HUDEP-2 (cell line): Measurements from ENCODE around the gene BAIAP2L1.
"Not testable (repeated sequence)": the region's sequence is repeated elsewhere in the genome, so short reads cannot be mapped to it uniquely, and the experiment has no call there.

Source experiments
- DNase-seq, 76 experiments: peaks; one replicate each; lab custom pipeline; 2025; ENCODE audit not compliant: unreplicated experiment in 76 of 76; lab: John Stamatoyannopoulos, UW

Gene BAIAP2L1

DNA sequence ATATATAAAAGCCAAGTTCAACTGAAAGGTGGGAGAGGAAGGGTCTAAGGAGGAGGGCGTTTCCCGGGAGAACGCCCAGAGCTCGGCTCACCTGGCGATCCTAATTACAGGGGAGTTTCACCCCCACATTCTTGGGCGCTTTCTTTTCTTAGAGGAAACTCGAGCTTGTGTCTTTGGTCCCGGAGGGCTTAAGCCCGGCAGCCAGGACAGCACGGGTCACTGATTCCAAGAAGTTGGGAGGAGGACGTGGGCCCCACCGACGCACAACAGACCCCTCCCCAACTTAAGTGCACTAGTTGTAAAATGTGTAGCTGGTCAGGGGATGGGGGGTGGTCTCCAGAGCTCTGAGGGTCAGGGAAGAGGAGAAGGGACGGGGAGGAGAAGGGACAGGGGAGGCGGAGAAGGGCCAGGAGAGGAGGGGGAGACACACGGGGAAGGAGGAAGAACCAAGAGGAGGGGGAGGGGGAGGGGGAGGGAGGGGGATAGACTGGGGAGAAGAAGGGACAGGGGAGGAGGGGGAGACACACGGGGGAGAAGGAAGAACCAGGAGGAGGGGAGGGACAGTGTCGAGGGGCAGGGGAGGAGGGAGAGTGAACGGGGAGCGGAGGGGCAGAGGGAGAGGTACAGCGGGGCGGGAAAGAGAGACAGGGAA, 874 bp downstream of the BAIAP2L1 start:
- no peak for DNase-seq

DNA sequence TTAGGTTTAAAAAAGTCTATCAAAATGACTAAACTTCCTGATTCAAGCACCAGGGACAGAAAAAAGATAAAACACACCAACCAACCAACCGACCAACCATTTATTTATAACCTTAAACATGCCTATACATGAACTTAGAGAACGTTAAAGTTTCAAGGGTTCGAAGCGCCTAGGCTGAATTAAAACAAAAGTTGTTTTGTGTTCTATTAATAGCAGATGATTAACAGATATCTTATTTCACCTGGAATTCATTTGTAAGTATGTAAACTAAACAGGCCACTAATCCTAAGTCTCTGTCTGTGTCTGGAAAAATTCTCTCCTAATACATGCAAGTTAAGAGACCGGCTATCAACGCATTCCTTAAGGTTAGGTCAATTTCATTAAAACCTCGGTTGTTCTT, 1.4 kb downstream of the BAIAP2L1 start:
- DNase-seq: no peak

DNA sequence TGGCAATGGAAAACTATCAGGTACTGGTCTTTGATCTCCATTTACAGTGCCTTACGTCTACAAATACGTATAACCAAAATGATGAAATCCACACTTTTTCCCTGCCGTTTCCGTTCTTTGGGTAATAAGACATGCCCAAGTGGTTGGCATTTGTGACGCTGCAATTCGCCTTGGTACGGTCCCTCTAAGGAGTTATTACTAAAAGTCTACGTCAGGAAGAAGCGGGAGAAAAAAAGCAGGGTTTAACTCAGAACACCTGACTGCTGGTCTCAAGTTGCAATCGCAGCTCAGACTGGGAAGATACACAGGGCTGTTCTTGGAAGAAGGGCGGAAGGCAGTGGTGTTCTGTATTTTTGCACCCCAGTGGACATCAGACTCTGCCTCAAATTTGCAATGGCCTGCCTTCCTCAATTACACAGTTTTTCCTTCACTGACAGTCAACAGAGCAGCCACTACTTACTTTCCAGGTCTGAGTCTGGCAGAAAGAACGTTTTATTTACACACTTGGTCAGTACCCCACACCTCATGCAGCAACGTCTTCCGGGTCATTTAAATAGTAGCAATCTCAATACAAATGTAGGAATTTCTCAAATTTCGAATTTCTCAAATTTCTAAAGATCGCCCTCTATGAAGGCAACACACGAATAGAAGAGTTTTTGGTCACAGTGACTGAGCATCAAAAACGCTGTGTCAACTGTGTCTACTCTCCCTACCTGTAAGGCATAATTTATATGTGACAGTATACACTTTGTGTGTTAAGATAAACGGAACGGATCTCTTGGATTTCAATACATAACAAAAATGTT, 2.1 kb downstream of the BAIAP2L1 start:
- no peak for DNase-seq

DNA sequence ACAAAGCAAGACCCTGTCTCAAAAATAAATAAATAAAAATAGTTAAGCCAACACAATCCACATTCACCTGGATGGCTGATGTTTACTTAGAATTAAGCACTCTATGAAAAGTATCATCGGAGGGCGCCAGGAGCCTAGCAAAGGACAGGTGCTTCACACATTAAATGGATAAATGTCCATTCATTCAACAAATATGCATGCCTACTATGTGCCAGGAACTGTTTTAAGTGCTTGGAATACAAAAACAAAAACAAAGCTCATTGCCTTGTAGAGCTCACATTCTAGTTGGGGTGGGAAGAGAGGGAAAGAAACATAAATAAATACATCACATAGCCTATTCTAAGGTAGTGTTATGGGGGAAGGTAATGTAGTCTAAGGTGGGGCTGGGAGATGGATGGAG, 4.1 kb downstream of the BAIAP2L1 start:
- DNase-seq: no peak

DNA sequence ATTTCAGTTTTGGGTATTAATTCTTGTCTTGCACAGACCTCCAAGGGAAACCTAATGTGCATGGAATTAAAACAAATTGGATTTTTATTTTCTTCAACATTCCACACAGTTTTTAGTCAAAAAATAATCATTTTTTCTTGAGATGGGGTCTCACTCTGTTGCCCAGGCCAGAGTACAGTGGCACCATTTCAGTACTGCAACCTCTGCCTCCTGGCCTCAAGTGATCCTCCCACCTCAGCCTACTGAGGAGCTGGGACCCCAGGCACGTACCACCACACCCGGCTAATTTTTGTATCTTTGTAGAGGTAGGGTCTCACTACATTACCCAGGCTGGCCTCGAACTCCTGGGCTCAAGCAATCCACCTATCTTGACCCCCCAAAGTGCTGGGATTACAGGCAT, 4.9 kb downstream of the BAIAP2L1 start:
- no peak for DNase-seq

DNA sequence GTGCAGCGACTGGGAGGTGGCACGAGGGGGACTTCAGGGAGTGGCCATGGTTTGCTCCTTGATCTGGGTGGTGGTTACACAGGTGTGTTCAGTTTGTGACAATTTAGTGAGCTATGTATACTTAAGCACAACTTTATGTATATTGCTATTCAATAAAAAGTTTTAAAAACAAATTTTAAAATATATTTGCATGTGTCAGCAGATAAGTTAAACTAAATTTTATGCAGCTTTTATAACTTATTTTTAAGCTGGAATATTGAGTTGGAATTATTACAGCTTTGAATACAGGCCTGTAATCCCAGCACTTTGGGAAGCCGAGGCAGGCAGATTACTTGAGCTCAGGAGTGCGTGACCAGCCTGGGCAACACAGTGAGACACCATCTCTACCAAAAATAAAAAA, 5.4 kb downstream of the BAIAP2L1 start:
- no peak for DNase-seq

DNA sequence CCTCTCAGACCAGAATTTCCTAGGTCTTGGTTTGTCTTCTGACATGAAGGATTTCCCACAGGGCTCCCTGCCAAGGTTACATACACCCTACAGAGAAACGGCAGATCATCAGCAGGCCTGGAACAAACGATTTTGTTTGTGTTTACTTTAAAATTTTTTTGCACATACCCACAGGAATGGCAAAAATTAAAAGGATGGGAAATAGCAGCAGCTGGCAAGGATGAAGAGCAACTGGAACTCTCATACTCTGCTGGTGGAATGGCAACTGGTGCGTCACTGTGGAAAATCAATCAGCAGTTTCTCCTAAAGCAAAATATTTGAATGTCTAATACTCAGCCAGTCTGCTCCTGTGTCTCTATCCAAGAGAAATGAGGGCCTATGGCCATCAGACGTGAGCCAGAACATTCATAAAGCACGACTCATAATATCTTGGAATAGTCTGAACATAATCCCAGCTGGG, 6.5 kb downstream of the BAIAP2L1 start:
- no peak for DNase-seq

DNA sequence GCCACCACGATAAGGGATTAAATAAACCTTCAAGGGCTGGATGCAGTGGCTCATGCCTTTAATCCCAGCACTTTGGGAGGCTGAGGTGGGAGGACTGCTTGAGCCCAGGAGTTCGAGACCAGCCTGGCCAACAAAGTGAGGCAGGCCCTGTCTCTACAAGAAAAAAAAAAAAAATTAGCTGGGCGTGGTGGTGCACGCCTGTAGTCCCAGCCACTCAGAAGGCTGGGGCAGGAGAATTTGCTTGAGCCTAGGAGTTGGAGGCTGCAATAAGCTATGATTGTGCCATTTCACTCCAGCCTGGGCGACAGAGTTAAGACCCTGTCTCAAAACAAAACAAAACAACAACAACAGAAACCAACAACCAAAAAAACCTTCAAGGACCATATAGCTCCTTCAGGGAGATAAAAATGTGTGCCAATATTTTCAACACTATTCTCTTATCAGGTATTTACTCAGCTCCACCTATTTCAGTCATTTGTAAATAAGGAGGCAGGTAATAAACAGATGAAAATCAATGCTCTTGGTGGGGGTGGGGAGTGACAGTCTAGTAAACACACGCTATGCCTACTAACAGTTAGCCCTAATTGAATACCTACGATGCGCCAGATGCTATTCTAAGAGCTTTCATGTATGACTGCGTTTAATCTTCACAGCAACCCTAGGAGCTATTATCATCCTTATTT, 13.2 kb downstream of the BAIAP2L1 start:
- no peak for DNase-seq

DNA sequence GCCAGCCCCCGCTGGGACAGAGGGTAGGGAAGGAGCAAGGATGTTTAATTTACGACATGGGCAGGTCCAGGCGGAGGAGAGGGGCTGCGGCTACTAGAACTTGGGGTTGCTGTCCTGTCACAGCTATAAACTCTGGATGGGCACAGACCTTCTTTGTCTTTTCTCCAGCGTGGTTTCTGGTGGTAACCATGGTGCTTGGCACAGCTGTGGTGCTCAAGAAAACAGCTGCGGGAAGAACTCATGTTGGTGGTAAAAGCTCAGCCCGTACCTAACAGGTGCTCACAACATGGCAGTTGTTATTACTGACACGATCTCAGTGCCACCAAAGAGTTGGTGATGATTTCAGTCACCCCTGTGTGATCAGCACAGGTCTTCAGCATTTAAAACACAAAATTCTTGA, 13.8 kb downstream of the BAIAP2L1 start:
- DNase-seq: no peak

DNA sequence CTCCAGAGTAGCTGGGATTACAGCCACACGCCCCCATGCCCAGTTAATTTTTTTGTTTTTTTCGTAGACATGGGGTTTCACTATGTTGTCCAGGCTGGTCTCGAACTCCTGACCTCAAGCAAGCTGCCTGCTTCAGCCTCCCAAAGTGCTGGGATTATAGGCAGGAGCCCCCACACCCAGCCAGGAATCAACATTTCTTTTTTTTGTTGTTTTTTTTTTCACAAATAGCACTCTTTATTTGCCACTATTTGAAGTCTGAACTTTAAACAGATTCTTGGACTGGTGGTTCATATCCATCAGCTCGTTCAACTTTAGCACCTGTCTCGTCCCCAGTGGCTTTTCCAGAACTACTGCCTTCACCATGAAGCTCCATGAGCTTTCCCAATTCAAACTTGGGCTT, 15.4 kb downstream of the BAIAP2L1 start:
- not testable (repeated sequence) for DNase-seq

DNA sequence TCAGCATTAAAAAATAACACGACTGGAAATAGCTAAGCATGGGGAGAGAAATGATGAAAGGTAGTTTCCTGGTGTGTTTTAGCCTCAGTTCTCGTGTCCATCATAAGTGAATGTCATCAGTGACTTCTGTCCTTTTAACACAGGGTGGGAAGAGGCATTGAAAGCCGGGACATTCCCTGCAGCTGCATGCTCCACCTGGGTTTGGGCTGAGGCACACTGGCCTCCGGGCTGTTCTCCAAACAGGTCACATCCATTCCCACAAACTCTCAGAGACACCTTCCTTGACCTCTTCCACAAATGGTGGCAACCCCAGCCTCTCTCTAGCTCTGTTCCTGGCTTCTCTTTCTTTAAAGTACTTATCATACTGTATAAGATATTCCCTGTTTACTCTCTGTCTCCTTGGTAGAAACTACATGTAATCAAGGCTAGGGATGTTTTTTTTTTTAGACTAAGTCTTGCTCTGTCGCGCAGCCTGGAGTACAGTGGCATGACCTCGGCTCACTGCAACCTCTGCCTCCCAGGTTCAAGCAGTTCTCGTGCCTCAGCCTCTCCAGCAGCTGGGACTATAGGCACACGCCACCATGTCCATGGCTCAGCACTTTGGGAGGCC, 22.6 kb downstream of the BAIAP2L1 start:
- no peak for DNase-seq

DNA sequence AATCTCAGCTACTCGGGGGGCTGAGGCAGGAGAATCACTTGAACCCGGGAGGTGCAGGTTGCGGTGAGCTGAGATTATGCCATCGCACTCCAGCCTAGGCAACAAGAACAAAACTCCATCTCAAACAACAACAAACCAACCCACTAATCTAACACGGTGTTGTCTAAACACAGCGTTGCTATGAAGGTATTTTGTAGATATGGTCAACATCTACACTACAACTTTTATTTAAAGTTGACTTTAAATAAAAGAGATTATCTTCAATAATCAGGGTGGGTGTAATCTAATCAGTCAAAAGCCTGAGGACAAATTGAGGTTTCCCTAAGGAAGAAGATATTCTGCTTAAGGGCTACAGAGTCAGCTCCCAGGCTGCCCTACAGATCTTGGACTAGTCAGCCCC, 24.2 kb downstream of the BAIAP2L1 start:
- DNase-seq: no peak

DNA sequence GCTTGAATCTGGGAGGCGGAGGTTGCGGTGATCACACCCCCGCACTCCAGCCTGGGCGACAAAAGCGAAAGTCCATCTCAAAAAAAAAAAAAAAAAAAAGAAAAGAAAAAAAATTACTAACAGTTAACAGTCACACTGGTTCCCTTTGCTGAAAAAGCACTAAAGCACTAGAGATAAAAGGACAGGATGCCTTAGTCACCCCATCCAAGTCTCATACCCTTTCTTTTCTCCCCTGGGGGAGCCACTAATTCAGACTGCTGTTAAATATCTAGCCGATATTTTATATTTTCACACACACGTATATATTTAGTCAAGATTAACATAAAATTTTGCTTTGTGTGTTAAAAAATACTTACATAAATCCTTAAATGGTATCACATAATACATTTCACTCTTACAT, 25.2 kb downstream of the BAIAP2L1 start:
- no peak for DNase-seq

DNA sequence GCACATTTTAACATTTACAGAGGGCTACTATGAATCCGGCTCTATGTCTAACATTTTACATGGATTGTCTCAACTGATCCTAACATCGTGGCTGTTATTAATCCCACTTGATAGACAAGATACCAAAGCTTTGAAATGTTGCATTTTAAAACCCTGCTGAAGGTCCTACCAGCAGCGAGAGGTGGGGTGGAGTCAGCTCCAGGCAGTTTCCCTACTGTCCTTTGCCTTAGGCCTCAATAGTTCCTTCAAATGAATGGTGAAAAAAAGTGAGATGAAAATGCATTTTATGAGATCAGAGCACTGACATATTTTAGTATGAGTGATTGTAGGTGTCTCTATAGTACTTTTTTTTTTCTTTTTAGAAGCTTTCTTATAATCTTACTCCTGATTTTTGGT, 26.6 kb downstream of the BAIAP2L1 start:
- DNase-seq: no peak

DNA sequence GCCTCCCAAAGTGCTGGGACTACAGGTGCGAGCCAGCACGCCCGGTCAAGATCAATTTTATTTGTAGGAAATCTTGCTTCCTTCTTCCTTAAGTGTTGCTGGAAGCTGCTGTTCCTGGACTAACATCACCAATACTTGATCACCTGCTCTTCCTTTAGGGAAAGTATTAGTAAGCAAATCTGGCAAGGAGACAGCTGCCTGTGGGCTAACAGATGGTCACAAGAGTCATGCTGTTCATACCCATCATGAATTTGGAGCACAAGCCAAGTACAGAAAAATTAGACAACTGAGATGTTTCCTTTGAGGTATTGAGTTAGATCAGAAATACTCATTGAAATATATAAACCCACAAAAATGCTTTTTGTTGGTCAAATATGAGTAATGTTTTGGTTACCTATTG, 27.9 kb downstream of the BAIAP2L1 start:
- DNase-seq: no peak

DNA sequence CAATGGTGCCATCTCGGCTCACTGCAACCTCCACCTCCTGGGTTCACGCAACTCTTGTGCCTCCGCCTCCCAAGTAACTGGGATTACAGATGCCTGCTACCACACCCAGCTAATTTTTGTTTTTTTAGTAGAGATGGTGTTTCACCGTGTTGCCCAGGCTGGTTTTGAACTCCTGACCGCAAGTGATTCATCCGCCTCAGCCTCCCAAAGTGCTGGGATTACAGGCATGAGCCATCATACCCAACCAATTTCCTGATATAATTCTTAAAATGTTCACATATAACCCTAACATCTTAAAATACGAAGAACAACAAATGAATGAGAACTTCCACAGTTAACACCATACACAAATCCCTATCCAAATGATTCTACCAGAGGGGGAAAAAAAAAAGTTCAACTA, 31.2 kb downstream of the BAIAP2L1 start:
- no peak for DNase-seq

DNA sequence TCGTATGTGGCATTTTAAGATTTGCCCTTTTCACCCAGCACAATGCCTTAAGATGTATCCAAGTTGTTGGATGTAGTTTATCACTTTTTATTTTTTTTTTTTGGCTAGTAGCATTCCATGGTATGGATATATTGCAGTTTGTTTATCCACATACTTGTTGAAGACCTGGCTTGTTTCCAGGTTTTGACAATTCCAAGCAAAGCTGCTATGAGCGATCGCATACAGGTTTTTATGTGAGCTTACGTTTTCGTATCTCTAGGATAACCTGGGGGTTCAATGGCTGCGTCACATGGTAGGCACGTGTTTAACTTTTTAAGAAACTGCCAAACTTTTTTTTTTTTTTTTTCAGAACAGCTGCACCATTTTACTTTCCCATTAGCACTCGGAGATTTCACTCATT, 32.2 kb downstream of the BAIAP2L1 start:
- no peak for DNase-seq

DNA sequence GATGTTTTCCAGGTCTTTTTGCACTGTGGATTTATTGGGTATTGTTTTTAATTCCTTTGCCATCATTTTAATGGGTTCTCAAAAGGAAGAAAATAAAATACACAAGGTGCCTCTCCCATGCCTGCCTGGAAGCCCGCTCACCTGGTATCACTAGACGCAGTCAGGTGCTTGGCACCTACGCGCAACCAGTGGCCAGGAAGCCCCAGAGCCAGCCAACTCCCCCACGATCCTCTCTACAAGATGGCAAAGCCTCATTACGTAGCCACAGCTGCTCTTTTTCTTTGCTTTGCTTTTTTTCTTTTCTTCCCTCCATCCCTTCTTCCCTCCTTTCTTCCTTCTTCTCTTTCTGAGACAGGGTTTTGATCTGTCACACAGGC, 34.3 kb downstream of the BAIAP2L1 start:
- DNase-seq: no peak

DNA sequence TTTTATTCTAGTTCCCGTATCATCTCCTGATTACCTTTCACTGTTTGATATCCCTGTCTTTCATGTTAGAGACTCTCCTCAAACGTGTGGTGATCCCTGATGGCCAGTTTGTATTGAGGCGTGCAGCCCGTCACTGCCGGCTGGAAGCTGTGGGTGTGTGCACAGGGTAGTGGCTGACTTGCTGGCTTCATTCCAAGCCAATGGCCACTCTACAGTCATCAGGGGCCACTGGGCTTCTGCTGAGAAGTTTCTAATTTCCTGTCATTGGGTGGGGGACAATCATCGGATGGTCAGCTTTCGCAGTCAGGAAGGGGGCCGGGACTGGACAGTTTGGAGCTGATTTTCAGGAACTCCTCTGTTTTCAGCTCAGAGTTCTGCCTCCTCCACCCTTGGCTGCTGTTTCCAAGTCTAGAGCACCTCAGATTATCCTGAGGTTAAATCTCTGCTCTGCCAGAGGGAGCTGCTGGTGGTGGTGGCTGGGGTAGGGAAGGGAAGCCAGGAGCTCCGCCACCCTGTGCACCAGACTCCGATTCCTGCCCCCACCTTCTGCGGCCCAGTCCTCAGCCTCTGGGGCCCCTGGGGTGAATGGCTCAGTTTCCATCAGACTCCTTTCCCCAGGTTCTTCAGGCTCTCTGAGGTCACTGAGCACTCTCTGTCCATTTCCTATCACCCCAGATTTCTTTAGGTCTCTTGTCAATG, 34.9 kb downstream of the BAIAP2L1 start:
- DNase-seq: peak in 1 of 76 experiments; percentile 15

DNA sequence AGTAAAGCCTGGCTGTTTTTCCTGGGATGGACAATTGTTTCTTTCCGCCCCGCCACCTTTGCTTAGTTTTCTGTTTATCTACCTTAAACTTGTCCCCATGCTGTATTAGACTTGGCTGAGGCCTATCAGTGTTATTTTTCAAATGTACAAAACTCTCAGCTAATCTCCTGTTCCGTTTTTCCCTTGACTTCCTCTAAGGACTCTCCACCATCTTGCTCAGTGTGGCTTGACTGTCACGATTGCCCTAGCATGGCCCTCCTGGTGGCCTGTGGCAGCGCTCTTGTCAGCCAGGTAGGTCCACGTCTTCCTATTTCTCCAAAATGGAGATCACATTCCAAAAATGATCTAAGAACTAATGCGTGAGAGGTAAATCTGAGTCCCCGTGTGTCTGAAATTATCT, 36.7 kb downstream of the BAIAP2L1 start:
- DNase-seq: no peak

DNA sequence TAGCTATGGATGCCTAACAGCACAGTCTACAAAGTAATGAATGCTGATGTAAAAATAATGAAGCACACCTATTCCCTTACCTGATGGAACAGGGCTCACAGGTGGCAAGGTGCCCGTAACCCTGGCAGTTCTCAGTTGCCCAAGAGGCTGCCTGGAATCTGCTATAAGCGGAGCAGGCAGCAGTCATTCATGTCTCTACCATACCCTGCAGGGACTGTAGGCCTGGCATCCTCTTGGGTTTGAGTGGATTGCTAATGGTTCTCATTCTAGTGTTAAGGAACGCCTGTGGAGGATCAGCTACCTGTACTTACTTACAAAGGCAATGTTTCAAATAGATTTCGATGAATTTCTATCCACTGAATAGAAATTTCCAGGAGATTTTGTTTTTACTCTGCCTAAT, 38.4 kb downstream of the BAIAP2L1 start:
- no peak for DNase-seq
